Measurements from ENCODE around the gene AOC3.

Gene AOC3

DNA sequence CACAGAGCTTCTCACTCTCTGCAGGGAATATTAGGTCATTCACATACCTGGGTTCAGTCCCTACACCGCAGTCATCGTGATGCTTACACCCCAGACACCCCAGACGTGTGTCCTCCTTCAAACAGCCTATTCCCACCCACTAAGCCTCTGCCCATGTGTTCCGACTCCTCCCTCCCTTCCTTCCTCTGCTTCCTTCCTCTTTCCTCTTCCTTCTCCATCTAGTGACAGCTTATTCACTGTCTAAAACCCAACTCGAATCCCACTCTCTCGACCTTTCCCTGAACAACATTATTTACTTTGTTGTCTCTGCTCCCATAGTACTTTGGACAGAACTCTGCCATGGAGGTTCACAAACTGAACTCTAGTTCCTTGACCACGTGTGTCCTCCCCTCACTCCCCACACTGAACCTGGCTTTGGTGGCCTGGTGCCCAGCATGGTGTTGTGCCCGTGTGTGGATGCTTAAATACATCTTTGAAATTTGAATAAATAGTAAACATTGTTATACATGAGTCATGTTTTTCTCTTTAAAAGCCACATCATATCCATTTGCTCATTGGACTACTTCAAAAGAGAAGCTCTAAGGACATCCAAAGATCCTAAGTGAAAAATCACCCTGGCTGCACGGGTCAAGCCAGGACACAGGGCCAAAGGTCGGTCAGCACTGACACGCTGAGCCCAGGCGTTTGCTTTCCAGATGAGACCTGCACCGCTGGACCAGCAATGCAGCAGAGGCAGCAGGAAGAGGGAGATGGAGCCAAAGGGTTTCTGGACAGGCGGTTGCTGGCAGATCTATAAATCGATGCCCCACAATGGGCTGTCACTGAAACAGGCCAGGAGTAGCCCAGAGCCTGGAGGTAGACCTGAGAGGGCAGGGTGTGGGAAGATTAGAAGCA, 35.5 kb downstream of the AOC3 start:
- TF ChIP-seq, protein P1, sequence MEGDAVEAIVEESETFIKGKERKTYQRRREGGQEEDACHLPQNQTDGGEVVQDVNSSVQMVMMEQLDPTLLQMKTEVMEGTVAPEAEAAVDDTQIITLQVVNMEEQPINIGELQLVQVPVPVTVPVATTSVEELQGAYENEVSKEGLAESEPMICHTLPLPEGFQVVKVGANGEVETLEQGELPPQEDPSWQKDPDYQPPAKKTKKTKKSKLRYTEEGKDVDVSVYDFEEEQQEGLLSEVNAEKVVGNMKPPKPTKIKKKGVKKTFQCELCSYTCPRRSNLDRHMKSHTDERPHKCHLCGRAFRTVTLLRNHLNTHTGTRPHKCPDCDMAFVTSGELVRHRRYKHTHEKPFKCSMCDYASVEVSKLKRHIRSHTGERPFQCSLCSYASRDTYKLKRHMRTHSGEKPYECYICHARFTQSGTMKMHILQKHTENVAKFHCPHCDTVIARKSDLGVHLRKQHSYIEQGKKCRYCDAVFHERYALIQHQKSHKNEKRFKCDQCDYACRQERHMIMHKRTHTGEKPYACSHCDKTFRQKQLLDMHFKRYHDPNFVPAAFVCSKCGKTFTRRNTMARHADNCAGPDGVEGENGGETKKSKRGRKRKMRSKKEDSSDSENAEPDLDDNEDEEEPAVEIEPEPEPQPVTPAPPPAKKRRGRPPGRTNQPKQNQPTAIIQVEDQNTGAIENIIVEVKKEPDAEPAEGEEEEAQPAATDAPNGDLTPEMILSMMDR (IDR thresholded peaks at IDR 0.05; ENCODE audit: low read length, missing control alignments), result no peak

DNA sequence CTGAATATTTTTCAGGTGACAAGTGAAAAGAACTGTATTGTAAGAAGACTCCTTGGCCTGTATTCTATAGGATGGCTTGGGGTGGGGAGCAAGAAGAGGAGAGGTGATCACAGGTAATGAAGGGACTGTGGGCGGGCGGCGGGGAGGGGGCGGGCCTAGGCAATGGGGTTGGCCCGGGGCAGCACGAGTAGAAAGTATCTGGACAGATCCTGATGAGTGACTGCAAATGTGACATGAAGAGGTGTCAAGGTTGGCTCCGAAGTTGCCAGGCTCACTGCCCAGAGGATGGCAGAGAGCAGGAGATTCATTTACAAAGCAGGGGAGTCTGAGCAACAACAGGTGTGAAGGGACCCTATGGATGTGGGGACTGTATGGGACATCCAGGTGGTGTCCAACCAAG, 38.8 kb downstream of the AOC3 start:
- TF ChIP-seq, protein P1 (IDR thresholded peaks at IDR 0.05; ENCODE audit: low read length, missing control alignments), result no peak
- DNase-seq (ENCODE audit: low read depth), result no peak
- no peak overlapping the region for H3K4me3 ChIP-seq (replicated peaks; ENCODE audit: low read depth, low read length)

More for the DNA sequence above, 35.5 kb downstream of the AOC3 start:
- no peak for DNase-seq (ENCODE audit: low read depth)
- H3K4me3 ChIP-seq (replicated peaks; ENCODE audit: low read depth, low read length), result no peak overlapping the region

DNA sequence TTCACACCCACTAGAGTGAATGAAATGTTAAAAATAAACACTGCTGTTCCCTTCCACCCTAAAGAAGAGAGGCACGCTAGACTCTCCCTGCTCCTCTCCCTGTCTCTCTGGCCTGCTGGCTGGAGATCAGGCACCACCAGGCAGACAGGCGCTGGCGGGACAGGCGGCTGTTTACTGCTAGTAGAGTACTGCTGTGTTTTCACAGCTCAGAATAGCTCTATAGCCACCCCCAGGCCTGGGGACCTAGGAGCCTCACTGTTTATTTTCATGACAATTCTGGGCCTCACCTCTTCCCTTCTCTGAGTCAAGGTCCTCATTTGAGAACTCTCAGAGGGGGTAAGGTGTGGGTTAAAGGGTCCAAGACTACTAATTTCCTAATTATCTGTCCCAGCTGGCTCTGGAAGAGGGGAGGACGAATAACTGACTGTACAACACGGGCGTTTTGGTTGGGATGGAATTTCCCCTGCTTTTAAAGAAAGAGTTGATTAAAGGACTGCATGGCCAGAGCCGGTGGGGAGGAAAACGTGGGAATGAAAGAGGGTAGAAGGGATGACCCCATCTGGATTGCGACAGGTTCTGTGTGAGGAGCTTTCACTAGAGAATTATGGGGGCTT, 40.6 kb downstream of the AOC3 start:
- DNase-seq (ENCODE audit: low read depth), result no peak
- no peak overlapping the region for H3K4me3 ChIP-seq (replicated peaks; ENCODE audit: low read depth, low read length)
- TF ChIP-seq, protein P1 (IDR thresholded peaks at IDR 0.05; ENCODE audit: low read length, missing control alignments), result no peak

DNA sequence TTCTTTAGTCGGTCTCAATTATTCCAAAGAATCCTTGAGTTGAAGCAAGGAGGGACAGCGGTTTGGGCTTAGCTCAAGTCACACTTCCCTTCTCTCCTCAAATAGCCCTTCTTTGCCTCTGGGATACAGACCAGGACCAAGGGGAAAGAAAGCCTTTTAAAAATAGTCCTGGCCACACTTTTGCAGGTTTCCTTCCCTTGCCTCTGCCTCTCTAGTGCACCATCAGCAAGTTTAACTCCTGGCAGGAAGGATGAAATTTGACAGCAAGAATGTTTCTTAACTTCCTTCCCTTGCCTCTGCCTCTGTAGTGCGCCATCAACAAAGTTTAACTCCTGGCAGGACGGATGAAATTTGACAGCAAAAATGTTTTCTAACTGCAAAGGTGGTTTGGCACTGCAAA, 42.4 kb downstream of the AOC3 start:
- peak; percentile 29 for DNase-seq (ENCODE audit: low read depth)
- TF ChIP-seq, protein P1 (IDR thresholded peaks at IDR 0.05; ENCODE audit: low read length, missing control alignments), result no peak
- H3K4me3 ChIP-seq (replicated peaks; ENCODE audit: low read depth, low read length), result no peak overlapping the region

DNA sequence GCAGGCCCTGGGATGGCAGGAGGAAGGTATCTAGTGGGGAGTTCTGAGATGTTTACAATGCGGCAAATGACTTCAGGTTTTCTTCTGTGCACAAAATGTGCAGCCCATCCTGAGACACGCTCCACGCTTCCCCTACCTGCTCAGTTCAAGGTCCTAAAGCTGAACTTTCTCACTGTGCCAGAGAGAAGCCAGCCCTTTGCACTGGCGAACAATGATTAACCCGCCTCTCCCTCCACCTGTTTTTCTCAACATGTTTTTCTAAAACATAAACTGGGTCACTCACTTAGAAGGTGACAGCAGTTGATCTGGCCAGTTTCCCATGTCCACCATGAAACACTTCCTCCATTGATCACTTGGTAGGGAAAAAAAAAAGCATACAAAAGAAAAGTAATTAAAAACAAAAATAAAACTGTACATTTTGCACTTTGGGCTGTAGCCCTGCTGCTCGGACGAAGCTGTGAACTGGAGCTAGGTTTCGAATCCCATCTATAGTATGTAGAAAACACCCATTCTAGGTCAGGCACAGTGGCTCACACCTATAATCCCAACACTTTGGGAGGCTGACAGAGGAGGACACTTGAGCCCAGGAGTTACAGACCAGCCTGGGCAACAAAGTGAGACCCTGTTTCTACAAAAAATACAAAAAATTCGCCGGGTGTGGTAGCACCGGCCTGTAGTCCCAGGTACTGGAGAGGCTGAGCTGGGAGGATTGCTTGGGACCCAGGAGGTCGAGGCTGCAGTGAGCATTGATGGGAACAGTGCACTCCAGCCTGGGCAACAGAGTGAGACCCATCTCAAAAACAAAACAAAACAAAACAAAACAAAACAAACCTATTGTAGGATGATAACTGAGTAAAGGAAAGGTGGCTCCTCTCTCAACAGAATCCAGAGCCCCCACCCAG, 43.5 kb downstream of the AOC3 start:
- no peak for DNase-seq (ENCODE audit: low read depth)
- no peak overlapping the region for H3K4me3 ChIP-seq (replicated peaks; ENCODE audit: low read depth, low read length)
- TF ChIP-seq, protein P1 (IDR thresholded peaks at IDR 0.05; ENCODE audit: low read length, missing control alignments), result no peak

DNA sequence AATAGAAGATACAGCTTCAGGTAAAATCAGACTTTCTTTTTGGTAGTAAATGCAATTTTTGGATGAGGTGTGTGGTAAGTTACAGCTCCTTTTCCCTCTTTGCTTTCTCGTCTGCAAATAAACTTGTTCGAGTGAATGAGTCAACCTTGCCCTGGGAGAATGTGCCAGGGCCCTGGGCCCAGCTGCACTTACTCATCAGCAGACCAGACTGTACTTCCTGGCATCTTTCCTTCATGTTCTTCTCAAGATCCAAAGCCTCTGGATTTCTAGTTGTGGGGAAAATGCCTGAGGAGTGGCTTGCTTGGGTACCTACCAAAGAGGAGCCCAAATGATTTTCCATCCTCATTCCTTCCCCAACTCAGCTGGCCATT, 44.2 kb downstream of the AOC3 start:
- TF ChIP-seq, protein P1 (IDR thresholded peaks at IDR 0.05; ENCODE audit: low read length, missing control alignments), result no peak
- no peak overlapping the region for H3K4me3 ChIP-seq (replicated peaks; ENCODE audit: low read depth, low read length)
- DNase-seq (ENCODE audit: low read depth), result peak; percentile 88

Data from fibroblast of pulmonary artery (primary cell).